ENCODE results near the gene THBS4. TPM values are rescaled to one million over a fixed set of nuclear protein-coding genes. Genes with fewer than 3 reads are reported as not detected.

Gene THBS4
- polyA plus RNA-seq, 1 of the 3 experiments (the other 2 are of a cell fraction), result 1.1 TPM

GRCh38 chr5:80070338-80071056 lies 35.3 kb downstream of the THBS4 start:
- no peaks in the 10 kb centered on the region for H3F3A ChIP-seq (replicated peaks; ENCODE audit: insufficient read depth)
- no peak overlapping the region for H2AFZ ChIP-seq (ENCODE audit: low read depth)
- no peak overlapping the region for H3K4me3 ChIP-seq (ENCODE audit: low read depth in 2 of 2, low read length in 1 of 2)
- no peaks in the 10 kb centered on the region for H3K36me3 ChIP-seq (replicated peaks in 1 of 2; ENCODE audit: control insufficient read depth in 1 of 2, insufficient read depth in 2 of 2, low read length in 1 of 2)
- H3K79me2 ChIP-seq (ENCODE audit: insufficient read depth), result no peaks in the 10 kb centered on the region
- H3K27me3 ChIP-seq (ENCODE audit: insufficient read depth), result no peaks in the 10 kb centered on the region
- ChIA-PET POLR2A (no interaction called here), CTCF (no interaction called here)
- H3K9me3 ChIP-seq, result no peaks in the 10 kb centered on the region
- 81% methylated on average over 10 of the region's 10 CpGs for WGBS (ENCODE audit: low lambda C conversion rate)
- no peaks in the 10 kb centered on the region for H4K20me1 ChIP-seq (ENCODE audit: insufficient read depth)
- no peak overlapping the region for H3K4me2 ChIP-seq
- H3K4me1 ChIP-seq (ENCODE audit: control insufficient read depth in 1 of 2, insufficient read depth in 2 of 2, low read depth in 1 of 2, low read length in 1 of 2), result no peaks in the 10 kb centered on the region; a peak in 1 of 4 replicates
- H3K27ac ChIP-seq (ENCODE audit: low read depth in 2 of 2, low read length in 1 of 2), result no peak overlapping the region
- no peak for TF ChIP-seq IRF3 (IDR thresholded peaks at IDR 0.05; ENCODE audit: low read depth, low read length)
- no peak for TF ChIP-seq JUND (IDR thresholded peaks at IDR 0.05)
- no peak for TF ChIP-seq EZH2phosphoT487 (IDR thresholded peaks at IDR 0.05; ENCODE audit: borderline replicate concordance, low read depth)
- no peak for TF ChIP-seq REST (IDR thresholded peaks at IDR 0.05; ENCODE audit: low read depth, low read length)
- no peak for TF ChIP-seq TEAD4 (IDR thresholded peaks at IDR 0.05; ENCODE audit: borderline replicate concordance, insufficient read depth)
- DNase-seq, result no peak
- H3K9ac ChIP-seq, result no peak overlapping the region
- H3K9me2 ChIP-seq, result no peaks in the 10 kb centered on the region

GRCh38 chr5:80071510-80072021 lies 36.4 kb downstream of the THBS4 start:
- Histone ChIP-seq H4K20me1 (ENCODE audit: insufficient read depth) (no peaks in the 10 kb centered on the region), H3K79me2 (ENCODE audit: insufficient read depth) (no peaks in the 10 kb centered on the region), H3K9me2 (no peaks in the 10 kb centered on the region), H3K36me3 (replicated peaks in 1 of 2; ENCODE audit: control insufficient read depth in 1 of 2, insufficient read depth in 2 of 2, low read length in 1 of 2) (no peaks in the 10 kb centered on the region), H3K9ac (no peak overlapping the region), H3K4me2 (no peak overlapping the region), H3K27ac (ENCODE audit: low read depth in 2 of 2, low read length in 1 of 2) (no peak overlapping the region), H3K9me3 (no peaks in the 10 kb centered on the region), H3K4me3 (ENCODE audit: low read depth in 2 of 2, low read length in 1 of 2) (no peak overlapping the region), H3F3A (replicated peaks; ENCODE audit: insufficient read depth) (no peaks in the 10 kb centered on the region), H3K4me1 (ENCODE audit: control insufficient read depth in 1 of 2, insufficient read depth in 2 of 2, low read depth in 1 of 2, low read length in 1 of 2) (peaks cover 0 to 2% of the 10 kb centered on the region in 2 experiments; a peak in 1 of 4 replicates), H2AFZ (ENCODE audit: low read depth) (no peak overlapping the region), H3K27me3 (ENCODE audit: insufficient read depth) (no peaks in the 10 kb centered on the region)
- no peak for DNase-seq
- CTCF ChIA-PET, result interaction anchor here (1.9 kb wide), 1 partner anchor 12 kb away, joined by 8 read pairs; no protein-coding TSS in a partner anchor
- POLR2A ChIA-PET, result no interaction called here
- WGBS (ENCODE audit: low lambda C conversion rate), result 50% methylated on average over 2 of the region's 2 CpGs
- TF ChIP-seq MAX (IDR thresholded peaks at IDR 0.05; ENCODE audit: low read depth) (no peak), EZH2phosphoT487 (IDR thresholded peaks at IDR 0.05; ENCODE audit: borderline replicate concordance, low read depth) (no peak), CTCF (IDR thresholded peaks at IDR 0.05) (no peak), GATA2 (CRISPR knock-in tag; IDR thresholded peaks at IDR 0.05) (no peak), FOXJ3 (CRISPR knock-in tag; IDR thresholded peaks at IDR 0.05) (no peak), REST (IDR thresholded peaks at IDR 0.05; ENCODE audit: low read depth, low read length) (no peak), USF2 (IDR thresholded peaks at IDR 0.05; ENCODE audit: borderline replicate concordance, low read depth, low read length) (no peak)

Data from SK-N-SH (cell line).